ENCODE results near the gene TAL1.

GRCh38 chr1:47238935-47239592 lies 7.0 kb upstream of the TAL1 start:
- no peak for TF ChIP-seq CTCF (IDR thresholded peaks at IDR 0.05; ENCODE audit: control extremely low read depth in 1 of 3, insufficient read depth in 1 of 3, low read depth in 1 of 3, low read length in 3 of 3)
- no peak for TF ChIP-seq POU5F1 (IDR thresholded peaks at IDR 0.05; ENCODE audit: low read depth, low read length)
- TF ChIP-seq JUN (IDR thresholded peaks at IDR 0.05; ENCODE audit: low read depth, low read length): no peak

Data from H1 (cell line).